ENCODE results near the gene SCRG1.

The SCRG1 gene

DNA sequence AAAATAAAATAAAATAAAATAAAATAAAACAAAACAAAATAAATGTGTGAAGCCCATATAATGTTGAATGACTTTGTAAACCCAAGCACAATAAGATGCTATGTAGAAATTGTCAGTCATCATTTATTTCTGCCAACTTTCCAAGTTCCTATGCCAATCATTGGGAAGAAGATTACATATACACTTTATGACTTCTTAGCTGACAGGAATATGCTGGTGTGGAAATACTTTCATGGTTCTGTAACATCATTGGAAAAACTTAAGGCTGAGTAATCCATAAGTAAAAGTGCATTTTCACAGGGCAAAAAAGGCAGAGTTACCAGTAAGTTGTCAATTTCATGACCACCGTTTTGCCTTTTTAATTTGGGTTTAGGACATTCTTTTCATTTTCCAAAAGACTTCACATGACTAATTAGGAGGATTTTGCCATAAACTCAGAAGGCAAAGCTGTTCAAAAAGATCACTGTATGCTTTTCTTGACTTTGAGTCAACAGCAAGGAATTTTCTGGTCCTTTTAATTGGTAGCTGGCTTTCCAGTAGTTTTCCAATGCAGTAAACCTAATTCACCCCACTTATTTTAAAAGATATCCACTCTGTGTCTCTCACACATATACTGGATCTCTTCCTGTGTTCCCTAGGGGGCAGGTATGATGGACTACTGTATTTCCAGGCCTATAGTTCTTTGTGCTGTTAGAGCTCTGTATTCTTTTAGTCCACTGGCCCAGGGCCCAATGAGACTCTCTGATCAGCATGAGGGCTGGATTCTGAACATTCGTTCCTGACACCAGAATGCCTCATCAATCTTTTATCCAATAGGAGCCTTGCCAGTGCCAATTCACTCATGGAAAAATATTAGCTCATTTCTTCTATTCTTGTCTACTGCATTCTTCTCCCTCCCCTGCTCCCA, 26.2 kb upstream of the SCRG1 start:
- CTCF ChIA-PET: interaction anchor here (0.6 to 0.7 kb wide), 3 partner anchors 75 to 493 kb away, joined by 3 read pairs; no protein-coding TSS in a partner anchor
- POLR2A ChIA-PET (ENCODE audit: low non-redundant PET): no interaction called here

DNA sequence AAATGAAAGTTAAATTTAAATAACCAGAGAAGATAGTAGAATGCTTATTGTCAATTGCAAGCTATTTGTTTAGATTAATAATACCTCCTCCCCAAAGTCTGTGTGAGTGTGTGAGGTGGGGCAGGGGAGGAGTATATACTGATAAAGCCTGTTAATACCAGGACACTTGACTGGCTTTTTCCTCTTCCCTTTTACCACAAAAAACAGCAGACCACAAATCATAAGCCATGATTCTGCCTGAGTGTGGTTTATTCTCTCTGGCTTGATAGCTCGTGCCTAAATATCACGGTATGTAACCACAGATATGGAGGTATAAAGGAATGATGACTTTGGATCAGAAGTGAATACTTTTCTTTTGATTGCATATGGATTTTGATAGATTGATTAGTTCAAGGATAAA, 21.9 kb upstream of the SCRG1 start:
- ChIA-PET POLR2A (ENCODE audit: low non-redundant PET) (no interaction called here), CTCF (interaction anchor here (0.6 to 1.2 kb wide), 9 partner anchors 8 to 407 kb away, joined by 3 to 5 read pairs (median 4); no protein-coding TSS in a partner anchor)
- no peak for DNase-seq (ENCODE audit: low spot score)
- H3K27ac ChIP-seq: no peak overlapping the region
- TF ChIP-seq, protein P1, sequence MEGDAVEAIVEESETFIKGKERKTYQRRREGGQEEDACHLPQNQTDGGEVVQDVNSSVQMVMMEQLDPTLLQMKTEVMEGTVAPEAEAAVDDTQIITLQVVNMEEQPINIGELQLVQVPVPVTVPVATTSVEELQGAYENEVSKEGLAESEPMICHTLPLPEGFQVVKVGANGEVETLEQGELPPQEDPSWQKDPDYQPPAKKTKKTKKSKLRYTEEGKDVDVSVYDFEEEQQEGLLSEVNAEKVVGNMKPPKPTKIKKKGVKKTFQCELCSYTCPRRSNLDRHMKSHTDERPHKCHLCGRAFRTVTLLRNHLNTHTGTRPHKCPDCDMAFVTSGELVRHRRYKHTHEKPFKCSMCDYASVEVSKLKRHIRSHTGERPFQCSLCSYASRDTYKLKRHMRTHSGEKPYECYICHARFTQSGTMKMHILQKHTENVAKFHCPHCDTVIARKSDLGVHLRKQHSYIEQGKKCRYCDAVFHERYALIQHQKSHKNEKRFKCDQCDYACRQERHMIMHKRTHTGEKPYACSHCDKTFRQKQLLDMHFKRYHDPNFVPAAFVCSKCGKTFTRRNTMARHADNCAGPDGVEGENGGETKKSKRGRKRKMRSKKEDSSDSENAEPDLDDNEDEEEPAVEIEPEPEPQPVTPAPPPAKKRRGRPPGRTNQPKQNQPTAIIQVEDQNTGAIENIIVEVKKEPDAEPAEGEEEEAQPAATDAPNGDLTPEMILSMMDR (conservative IDR thresholded peaks at IDR 0.05; ENCODE audit: low read depth): no peak

More for the DNA sequence above, 26.2 kb upstream of the SCRG1 start:
- DNase-seq (ENCODE audit: low spot score): no peak
- no peak overlapping the region for H3K27ac ChIP-seq
- TF ChIP-seq, protein P1 (conservative IDR thresholded peaks at IDR 0.05; ENCODE audit: low read depth): no peak

DNA sequence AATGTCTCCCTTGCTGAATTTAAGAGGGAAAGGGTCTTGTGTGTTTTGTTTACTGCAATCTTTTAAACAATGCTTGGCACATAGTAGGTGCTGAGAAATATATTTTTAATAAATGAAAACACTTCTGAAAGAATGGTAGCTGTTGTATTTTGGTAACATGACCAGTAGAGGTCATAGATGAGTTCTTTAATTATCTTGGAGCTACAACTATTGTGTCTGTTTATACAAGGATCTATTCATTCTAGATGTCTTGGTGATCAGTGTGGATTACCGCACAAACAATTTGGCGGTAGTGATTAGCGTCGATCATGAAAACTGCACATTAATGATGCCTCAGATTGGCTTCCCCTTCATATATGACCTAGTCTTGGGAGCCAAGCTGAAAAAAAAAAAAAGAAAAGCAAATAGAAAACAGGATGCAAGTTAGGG, 21.4 kb upstream of the SCRG1 start:
- TF ChIP-seq, protein P1 (conservative IDR thresholded peaks at IDR 0.05; ENCODE audit: low read depth): peak; percentile 48
- ChIA-PET POLR2A (ENCODE audit: low non-redundant PET) (no interaction called here), CTCF (interaction anchor here (0.8 to 1.2 kb wide), 6 partner anchors 9 to 101 kb away, joined by 3 to 5 read pairs (median 4); no protein-coding TSS in a partner anchor)
- no peak overlapping the region for H3K27ac ChIP-seq
- DNase-seq (ENCODE audit: low spot score): peak; percentile 9

DNA sequence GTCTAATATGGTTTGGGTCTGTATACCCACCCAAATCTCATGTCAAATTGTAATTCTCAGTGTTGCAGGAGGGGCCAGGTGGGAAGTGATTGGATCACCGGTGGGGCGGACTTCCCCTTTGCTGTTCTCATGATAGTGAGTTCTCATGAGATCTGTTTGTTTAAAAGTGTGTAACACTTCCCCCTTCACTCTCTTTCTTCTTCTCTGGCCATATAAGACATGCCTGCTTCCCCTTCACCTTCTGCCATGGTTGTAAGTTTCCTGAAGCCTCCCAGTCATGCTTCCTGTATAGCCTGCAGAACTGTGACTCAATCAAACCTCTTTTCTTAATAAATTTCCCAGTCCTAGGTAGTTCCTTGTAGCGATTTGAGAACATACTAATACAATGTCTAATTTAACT, 19.7 kb upstream of the SCRG1 start:
- ChIA-PET CTCF (interaction anchor here (1.4 kb wide), 1 partner anchor 100 kb away, joined by 5 read pairs; no protein-coding TSS in a partner anchor), POLR2A (ENCODE audit: low non-redundant PET) (no interaction called here)
- DNase-seq (ENCODE audit: low spot score): no peak
- no peak overlapping the region for H3K27ac ChIP-seq
- TF ChIP-seq, protein P1 (conservative IDR thresholded peaks at IDR 0.05; ENCODE audit: low read depth): no peak

DNA sequence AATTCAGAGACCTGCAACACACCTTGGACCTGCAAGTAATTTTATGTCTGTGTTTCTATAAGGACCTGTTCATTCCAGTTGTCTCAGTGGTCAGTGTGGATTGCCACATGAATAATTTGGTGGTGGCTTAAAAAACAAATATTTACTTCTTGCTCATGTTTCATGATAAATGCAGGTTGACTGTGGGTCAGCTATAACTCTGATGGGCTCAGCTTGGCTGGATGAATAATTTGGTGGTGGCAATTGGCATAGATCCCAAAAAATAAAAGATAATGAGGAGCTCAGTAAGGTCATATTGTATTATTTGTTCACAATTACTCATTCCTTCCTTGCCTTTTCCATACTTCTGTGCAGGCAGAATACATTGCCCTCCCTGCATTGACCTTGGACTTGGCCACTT, 18.9 kb upstream of the SCRG1 start:
- TF ChIP-seq, protein P1 (conservative IDR thresholded peaks at IDR 0.05; ENCODE audit: low read depth): no peak
- no peak for DNase-seq (ENCODE audit: low spot score)
- ChIA-PET POLR2A (ENCODE audit: low non-redundant PET) (no interaction called here), CTCF (no interaction called here)
- no peak overlapping the region for H3K27ac ChIP-seq

DNA sequence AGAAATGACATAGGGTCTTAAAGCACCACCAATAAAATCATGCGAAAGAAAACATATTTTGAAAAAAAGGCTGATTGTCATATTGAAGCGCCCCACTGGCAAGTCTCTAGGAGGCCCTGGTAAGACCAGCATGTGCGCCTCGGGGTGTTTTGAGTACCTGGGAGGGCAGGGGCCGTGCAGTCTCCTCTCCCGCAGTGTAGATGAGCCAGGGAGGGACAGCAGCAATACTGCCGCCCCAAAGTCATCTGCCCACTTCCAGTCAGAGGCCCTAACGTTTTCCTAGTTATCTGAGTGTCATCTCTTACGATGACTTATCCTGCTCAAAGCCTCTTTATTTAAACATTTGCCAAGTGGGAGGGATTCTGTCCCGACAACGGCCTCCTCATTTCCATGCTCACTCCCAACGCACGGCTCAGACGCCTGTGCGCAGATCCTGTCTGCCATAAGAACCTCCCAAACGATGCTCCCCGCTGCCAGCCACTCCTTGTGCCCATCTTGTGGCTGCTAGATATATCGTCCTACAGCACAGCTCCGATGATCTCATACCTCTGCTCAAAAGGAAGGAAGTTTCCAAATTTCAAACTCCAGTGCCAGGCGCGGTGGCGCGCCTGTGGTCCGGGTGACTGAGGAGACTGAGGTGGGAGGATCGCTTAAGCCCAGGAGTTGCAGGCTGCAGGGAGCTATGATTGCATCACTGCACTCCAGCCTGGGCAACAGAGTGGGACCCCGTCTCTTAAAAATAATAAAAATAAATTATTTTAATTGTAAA, 17.2 kb upstream of the SCRG1 start:
- TF ChIP-seq, protein P1 (conservative IDR thresholded peaks at IDR 0.05; ENCODE audit: low read depth): no peak
- H3K27ac ChIP-seq: no peak overlapping the region
- POLR2A ChIA-PET (ENCODE audit: low non-redundant PET): no interaction called here
- DNase-seq (ENCODE audit: low spot score): no peak
- CTCF ChIA-PET: interaction anchor here (0.6 to 0.7 kb wide), 4 partner anchors 44 to 532 kb away, joined by 4 read pairs; no protein-coding TSS in a partner anchor

All from RWPE1 (cell line).